Tibial artery (tissue), 4 donors: ENCODE results near the gene FGFR2.

Source experiments
- DNase-seq, 2 donors: peaks; one replicate each; pipeline ENCODE4 v3.0.0-alpha.2; 2019
- H3K27ac ChIP-seq, 2 donors: fragments of 200-600 bp; sonication (generic) in 1 of 2; 1 replicate in 1 of 2; 2 replicates in 1 of 2; pipeline ENCODE4 v1.5.1; 2018 to 2019; ENCODE audit warnings: mild to moderate bottlenecking in 1 of 2
- H3K27me3 ChIP-seq, 2 donors: fragments of 200-600 bp; sonication (generic) in 1 of 2; one replicate each; pipeline versions ENCODE4 v1.5.1 to v1.6.0; 2016 to 2019
- H3K36me3 ChIP-seq, 3 donors: fragments of 200-600 bp; sonication (generic) in 2 of 3; one replicate each; pipeline ENCODE4 v1.5.1; 2016 to 2019; ENCODE audit warnings: mild to moderate bottlenecking in 2 of 3
- H3K4me1 ChIP-seq, 4 donors: fragments of 200-600 bp; sonication (generic) in 2 of 4; 1 replicate in 3 of 4; 2 replicates in 1 of 4; pipeline ENCODE4 v1.5.1; 2016 to 2019
- H3K4me3 ChIP-seq, 2 donors: fragments of 200-600 bp; sonication (generic) in 1 of 2; 1 replicate in 1 of 2; 2 replicates in 1 of 2; pipeline ENCODE4 v1.5.1; 2018 to 2019; ENCODE audit warnings: mild to moderate bottlenecking in 2 of 2
- H3K9me3 ChIP-seq, 3 donors: fragments of 200-600 bp; sonication (generic) in 1 of 3; one replicate each; pipeline ENCODE4 v1.5.1; 2016 to 2019
- intact Hi-C: fragments of 100-400 bp; cut with DNase I; formaldehyde crosslinking; loops from one replicate; pipeline ENCODE4 v1.15.0; 2023; ENCODE audit warnings: low total_unique reads
- TF ChIP-seq, protein P1 (sequence below), 2 experiments: fragments of 200-600 bp in 1 of 2; fragments of 450-650 bp in 1 of 2; IDR thresholded peaks; one replicate each; pipeline ENCODE4 v1.5.1; 2017 to 2019; ENCODE audit warnings: antibody characterized with exemption in 2 of 2, mild to moderate bottlenecking in 1 of 2, moderate library complexity in 1 of 2

FGFR2 gene

GRCh38 chr10:121466424-121466823 is 131.8 kb downstream of the FGFR2 start:
- Histone ChIP-seq H3K27me3 (no peaks in the 10 kb centered on the region), H3K36me3 (no peaks in the 10 kb centered on the region), H3K4me3 (no peak overlapping the region), H3K9me3 (no peaks in the 10 kb centered on the region), H3K27ac (no peak overlapping the region), H3K4me1 (peaks cover 0 to 30% (median 8%) of the 10 kb centered on the region in 4 donors)
- no peak for DNase-seq
- TF ChIP-seq, protein P1, sequence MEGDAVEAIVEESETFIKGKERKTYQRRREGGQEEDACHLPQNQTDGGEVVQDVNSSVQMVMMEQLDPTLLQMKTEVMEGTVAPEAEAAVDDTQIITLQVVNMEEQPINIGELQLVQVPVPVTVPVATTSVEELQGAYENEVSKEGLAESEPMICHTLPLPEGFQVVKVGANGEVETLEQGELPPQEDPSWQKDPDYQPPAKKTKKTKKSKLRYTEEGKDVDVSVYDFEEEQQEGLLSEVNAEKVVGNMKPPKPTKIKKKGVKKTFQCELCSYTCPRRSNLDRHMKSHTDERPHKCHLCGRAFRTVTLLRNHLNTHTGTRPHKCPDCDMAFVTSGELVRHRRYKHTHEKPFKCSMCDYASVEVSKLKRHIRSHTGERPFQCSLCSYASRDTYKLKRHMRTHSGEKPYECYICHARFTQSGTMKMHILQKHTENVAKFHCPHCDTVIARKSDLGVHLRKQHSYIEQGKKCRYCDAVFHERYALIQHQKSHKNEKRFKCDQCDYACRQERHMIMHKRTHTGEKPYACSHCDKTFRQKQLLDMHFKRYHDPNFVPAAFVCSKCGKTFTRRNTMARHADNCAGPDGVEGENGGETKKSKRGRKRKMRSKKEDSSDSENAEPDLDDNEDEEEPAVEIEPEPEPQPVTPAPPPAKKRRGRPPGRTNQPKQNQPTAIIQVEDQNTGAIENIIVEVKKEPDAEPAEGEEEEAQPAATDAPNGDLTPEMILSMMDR (IDR thresholded peaks at IDR 0.05) = no peak
- intact Hi-C loops = no loop called here

GRCh38 chr10:121465215-121465614 is 133.0 kb downstream of the FGFR2 start:
- no peak for DNase-seq

GRCh38 chr10:121464517-121464916 is 133.7 kb downstream of the FGFR2 start:
- peaks cover 0 to 48% (median 21%) of the 10 kb centered on the region in 4 donors for H3K4me1 ChIP-seq
- DNase-seq = no peak
- peak overlapping the region in 1 of 2 donors; percentile 32 for H3K27ac ChIP-seq
- H3K36me3 ChIP-seq = no peaks in the 10 kb centered on the region
- H3K9me3 ChIP-seq = no peaks in the 10 kb centered on the region
- TF ChIP-seq, protein P1 (IDR thresholded peaks at IDR 0.05) = no peak
- H3K4me3 ChIP-seq = no peak overlapping the region
- intact Hi-C loops = no loop called here
- H3K27me3 ChIP-seq = no peaks in the 10 kb centered on the region

More at GRCh38 chr10:121465215-121465614, 133.0 kb downstream of the FGFR2 start:
- Histone ChIP-seq H3K36me3 (no peaks in the 10 kb centered on the region), H3K9me3 (no peaks in the 10 kb centered on the region), H3K4me3 (no peak overlapping the region), H3K27me3 (no peaks in the 10 kb centered on the region), H3K27ac (no peak overlapping the region), H3K4me1 (peaks cover 0 to 41% (median 14%) of the 10 kb centered on the region in 4 donors)
- TF ChIP-seq, protein P1 (IDR thresholded peaks at IDR 0.05) = no peak
- intact Hi-C loops = no loop called here

DNA sequence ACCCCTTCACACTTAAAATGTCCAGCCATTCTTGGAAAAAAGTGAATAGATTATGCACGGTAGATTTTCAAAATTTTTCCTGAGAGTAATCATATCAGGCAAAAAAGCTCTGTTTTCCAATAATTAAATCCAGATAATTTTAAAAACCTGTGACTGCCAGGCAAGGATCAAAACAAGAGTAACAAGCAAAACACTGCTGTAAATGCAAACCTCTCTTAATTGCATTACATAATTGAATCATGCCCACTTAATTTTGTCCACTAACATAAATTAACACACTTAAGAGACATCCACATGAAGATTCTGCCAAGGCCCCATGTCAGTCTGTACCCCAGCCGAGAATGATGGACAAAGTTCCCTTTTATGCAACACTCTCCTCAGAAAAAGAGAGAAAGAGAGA is 135.3 kb downstream of the FGFR2 start:
- Histone ChIP-seq H3K27me3 (no peaks in the 10 kb centered on the region), H3K36me3 (no peaks in the 10 kb centered on the region)

GRCh38 chr10:121462281-121462680 is 136.0 kb downstream of the FGFR2 start:
- Histone ChIP-seq H3K27ac (peak overlapping the region in 1 of 2 donors; percentile 17), H3K36me3 (no peaks in the 10 kb centered on the region), H3K4me3 (no peak overlapping the region), H3K27me3 (no peaks in the 10 kb centered on the region), H3K9me3 (no peaks in the 10 kb centered on the region), H3K4me1 (peaks cover 0 to 54% (median 30%) of the 10 kb centered on the region in 4 donors)
- no peak for DNase-seq
- intact Hi-C loops = no loop called here
- TF ChIP-seq, protein P1 (IDR thresholded peaks at IDR 0.05) = no peak

More for the DNA sequence above, 135.3 kb downstream of the FGFR2 start:
- H3K9me3 ChIP-seq = no peaks in the 10 kb centered on the region
- intact Hi-C loops = no loop called here
- H3K27ac ChIP-seq = peak overlapping the region in 1 of 2 donors; percentile 17
- no peak for DNase-seq
- H3K4me1 ChIP-seq = peaks cover 0 to 60% (median 30%) of the 10 kb centered on the region in 4 donors
- TF ChIP-seq, protein P1 (IDR thresholded peaks at IDR 0.05) = no peak
- H3K4me3 ChIP-seq = no peak overlapping the region

DNA sequence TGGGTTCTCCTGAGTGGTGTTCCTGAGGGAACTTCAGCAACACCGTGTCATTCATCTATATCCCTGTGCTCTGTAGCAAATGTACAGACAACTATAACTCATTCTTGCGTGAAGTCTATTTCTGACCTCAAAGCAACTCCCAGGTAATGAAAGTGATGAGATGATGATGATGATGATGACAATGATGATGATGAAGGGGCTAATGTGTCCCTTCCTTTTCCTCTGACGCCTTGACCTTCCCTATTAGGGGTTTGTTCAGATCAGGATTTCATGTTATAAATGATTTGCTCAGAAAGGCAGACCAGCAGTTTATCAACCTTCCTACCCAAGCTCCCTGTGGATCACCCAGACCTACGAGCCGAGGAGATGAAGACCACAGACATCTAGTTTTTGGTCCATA is 136.9 kb downstream of the FGFR2 start:
- intact Hi-C loops = no loop called here
- Histone ChIP-seq H3K27me3 (no peaks in the 10 kb centered on the region), H3K36me3 (no peaks in the 10 kb centered on the region), H3K27ac (peak overlapping the region; percentile 72 to 86), H3K9me3 (no peaks in the 10 kb centered on the region), H3K4me3 (no peak overlapping the region), H3K4me1 (peaks cover 0 to 58% (median 32%) of the 10 kb centered on the region in 4 donors)
- TF ChIP-seq, protein P1 (IDR thresholded peaks at IDR 0.05) = no peak
- DNase-seq = no peak
